ENCODE measurements around the gene FGF21. TPM values are rescaled to one million over a fixed set of nuclear protein-coding genes. Genes with fewer than 3 reads are reported as not detected.
A peak's percentile ranks its signal among the peaks of the same experiment; 100 is the strongest.

FGF21 gene, protein sequence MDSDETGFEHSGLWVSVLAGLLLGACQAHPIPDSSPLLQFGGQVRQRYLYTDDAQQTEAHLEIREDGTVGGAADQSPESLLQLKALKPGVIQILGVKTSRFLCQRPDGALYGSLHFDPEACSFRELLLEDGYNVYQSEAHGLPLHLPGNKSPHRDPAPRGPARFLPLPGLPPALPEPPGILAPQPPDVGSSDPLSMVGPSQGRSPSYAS
- total RNA-seq: not detected

GRCh38 chr19:48755084-48755641 lies at the start of gene FGF21:
FGF21 (plus strand) TSS chr19:48755524; CDS start chr19:48756237, 713 bp downstream.
- peaks cover 28% of the 10 kb centered on the region for H3K27me3 Mint-ChIP-seq
- no peak within 1 kb of the TSS for H3K27ac Mint-ChIP-seq
- no peak for DNase-seq
- peaks cover 9% of the 10 kb centered on the region for H3K4me1 Mint-ChIP-seq (ENCODE audit: low read depth)
- ATAC-seq: no peak
- H3K36me3 Mint-ChIP-seq (ENCODE audit: low read depth): no peaks in the 10 kb centered on the region
- CTCF ChIA-PET: no interaction called here
- intact Hi-C loops (cut with micrococcal nuclease): no loop called here
- no peak within 1 kb of the TSS for H3K4me3 Mint-ChIP-seq
- TF ChIP-seq, protein P1, sequence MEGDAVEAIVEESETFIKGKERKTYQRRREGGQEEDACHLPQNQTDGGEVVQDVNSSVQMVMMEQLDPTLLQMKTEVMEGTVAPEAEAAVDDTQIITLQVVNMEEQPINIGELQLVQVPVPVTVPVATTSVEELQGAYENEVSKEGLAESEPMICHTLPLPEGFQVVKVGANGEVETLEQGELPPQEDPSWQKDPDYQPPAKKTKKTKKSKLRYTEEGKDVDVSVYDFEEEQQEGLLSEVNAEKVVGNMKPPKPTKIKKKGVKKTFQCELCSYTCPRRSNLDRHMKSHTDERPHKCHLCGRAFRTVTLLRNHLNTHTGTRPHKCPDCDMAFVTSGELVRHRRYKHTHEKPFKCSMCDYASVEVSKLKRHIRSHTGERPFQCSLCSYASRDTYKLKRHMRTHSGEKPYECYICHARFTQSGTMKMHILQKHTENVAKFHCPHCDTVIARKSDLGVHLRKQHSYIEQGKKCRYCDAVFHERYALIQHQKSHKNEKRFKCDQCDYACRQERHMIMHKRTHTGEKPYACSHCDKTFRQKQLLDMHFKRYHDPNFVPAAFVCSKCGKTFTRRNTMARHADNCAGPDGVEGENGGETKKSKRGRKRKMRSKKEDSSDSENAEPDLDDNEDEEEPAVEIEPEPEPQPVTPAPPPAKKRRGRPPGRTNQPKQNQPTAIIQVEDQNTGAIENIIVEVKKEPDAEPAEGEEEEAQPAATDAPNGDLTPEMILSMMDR (IDR thresholded peaks at IDR 0.05): no peak
- H3K9me3 Mint-ChIP-seq: no peaks in the 10 kb centered on the region
- POLR2A ChIA-PET: no interaction called here

DNA sequence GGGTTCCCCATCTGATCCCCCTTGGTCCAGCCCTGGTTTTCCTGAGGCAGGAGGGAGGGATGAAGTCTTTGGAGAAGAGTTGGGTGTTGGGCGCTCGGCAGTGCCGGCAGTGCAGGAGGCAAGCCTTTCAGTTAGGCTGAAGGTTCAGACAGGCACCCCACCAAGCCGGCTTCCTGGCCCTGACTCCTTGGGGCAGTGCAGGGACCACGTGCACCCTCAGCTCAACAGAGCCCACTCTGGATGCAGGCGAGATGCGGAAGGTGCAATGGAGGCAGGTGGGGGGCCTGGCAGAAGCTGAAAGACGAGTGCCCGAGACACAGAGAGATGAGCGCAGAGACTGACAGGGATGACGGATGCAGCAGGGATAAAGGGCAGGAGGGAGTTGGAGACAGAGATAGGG lies 46.9 kb upstream of the FGF21 start:
- Mint-ChIP-seq H3K4me1 (ENCODE audit: low read depth) (no peaks in the 10 kb centered on the region), H3K36me3 (ENCODE audit: low read depth) (peaks cover 5% of the 10 kb centered on the region), H3K27me3 (no peaks in the 10 kb centered on the region), H3K9me3 (peaks cover 4% of the 10 kb centered on the region), H3K4me3 (no peak overlapping the region), H3K27ac (no peak overlapping the region)
- POLR2A ChIA-PET: no interaction called here
- ATAC-seq (no peak), DNase-seq (no peak)
- CTCF ChIA-PET: no interaction called here
- TF ChIP-seq, protein P1 (IDR thresholded peaks at IDR 0.05): no peak
- intact Hi-C loops (cut with micrococcal nuclease): no loop called here

- Mint-ChIP-seq H3K4me1 (ENCODE audit: low read depth) (peaks cover 8% of the 10 kb centered on the region), H3K4me3 (no peak overlapping the region), H3K27ac (no peak overlapping the region), H3K36me3 (ENCODE audit: low read depth) (no peaks in the 10 kb centered on the region), H3K27me3 (no peaks in the 10 kb centered on the region), H3K9me3 (peaks cover 4% of the 10 kb centered on the region)
- CTCF ChIA-PET: interaction anchor here (0.8 kb wide), 1 partner anchor 35 kb away, joined by 3 read pairs; no protein-coding TSS in a partner anchor
- POLR2A ChIA-PET: no interaction called here
- no peak for ATAC-seq
- intact Hi-C loops (cut with micrococcal nuclease): no loop called here
- TF ChIP-seq, protein P1 (IDR thresholded peaks at IDR 0.05): no peak
- no peak for DNase-seq
Observed at GRCh38 chr19:48711106-48711662, 44.1 kb upstream of the FGF21 start.

DNA sequence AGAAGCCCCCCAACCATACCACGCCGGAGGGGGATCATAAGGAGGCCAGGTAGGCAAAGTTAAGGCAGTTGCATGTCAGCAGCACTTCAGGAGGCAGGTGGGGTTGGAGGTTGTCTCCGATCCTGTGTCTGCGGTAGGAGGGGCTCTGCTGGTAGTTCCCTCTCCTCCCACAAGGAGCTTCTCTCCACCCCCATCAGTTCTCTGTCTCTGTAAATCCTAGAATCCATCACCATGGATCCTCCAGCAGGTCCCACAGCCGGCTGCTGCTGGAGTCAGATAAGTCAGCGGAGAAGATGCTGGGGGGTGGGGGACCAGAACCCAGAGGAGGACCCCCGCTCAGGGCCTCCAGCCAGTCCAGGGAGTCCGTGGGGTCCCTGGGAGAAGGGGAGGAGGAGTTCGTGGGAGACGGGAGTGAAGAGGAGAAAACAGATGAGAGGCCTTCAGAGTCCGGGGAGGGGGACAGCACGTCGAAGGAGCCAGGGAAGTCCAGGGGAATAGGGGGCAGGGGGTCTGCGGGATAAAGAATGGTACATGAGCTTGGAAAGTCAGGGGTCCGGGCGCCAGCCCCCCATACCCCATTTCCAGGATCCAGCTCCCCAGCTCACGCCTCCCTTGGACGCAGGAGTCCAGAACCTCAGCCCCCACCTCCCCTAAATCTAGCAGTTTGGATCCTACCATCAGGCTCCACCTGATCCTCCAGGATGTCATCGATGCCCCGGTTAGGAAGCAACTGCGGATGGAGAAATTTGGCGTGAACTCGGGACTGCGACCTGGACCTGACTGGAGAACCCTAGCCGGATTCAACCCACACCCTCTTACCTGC lies 42.1 kb upstream of the FGF21 start:
- TF ChIP-seq, protein P1 (IDR thresholded peaks at IDR 0.05): no peak
- Mint-ChIP-seq H3K4me3 (peak overlapping the region; percentile 84), H3K36me3 (ENCODE audit: low read depth) (no peaks in the 10 kb centered on the region), H3K27me3 (no peaks in the 10 kb centered on the region), H3K27ac (peak overlapping the region; percentile 20), H3K9me3 (peaks cover 4% of the 10 kb centered on the region), H3K4me1 (ENCODE audit: low read depth) (peaks cover 8% of the 10 kb centered on the region)
- ATAC-seq: no peak
- ChIA-PET POLR2A (interaction anchor here (1.0 to 1.3 kb wide), 5 partner anchors 12 to 97 kb away, joined by 3 to 5 read pairs (median 4); partner anchors contain the start of gene BCAT2), CTCF (interaction anchor here (0.6 to 1.9 kb wide), 10 partner anchors 16 to 129 kb away, joined by 3 to 8 read pairs (median 4); partner anchors contain the start of gene CA11)
- intact Hi-C loops (cut with micrococcal nuclease): no loop called here
- DNase-seq: no peak

All from activated CD8-positive, alpha-beta T cell treated with anti-CD3 and anti-CD28 coated beads for 36 hours (primary cell).